Measurements from ENCODE around the gene CDH11. TPM values are rescaled to one million over a fixed set of nuclear protein-coding genes. Genes with fewer than 3 reads are reported as not detected.

The CDH11 gene
- total RNA-seq, 2 experiments from 2014 or later, result not detected

DNA sequence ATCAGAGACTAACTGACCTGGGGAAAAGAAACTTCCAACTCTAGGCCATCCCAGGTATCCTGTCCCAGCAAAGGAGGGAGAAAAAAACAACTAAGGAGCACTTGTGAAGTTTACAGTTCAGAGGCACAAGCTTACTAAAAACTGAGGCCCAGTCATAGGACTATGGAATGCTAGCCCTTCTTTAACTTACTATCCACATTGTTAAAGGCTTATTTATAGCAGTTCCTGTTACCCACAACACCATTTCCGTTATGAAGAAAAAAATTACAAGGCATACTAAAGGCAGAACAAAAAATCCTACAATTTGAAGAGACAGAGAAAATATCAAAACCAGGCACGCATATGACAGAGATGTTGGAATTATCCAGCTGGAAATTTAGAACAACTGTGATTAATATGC is 159.1 kb downstream of the CDH11 start:
- CTCF ChIA-PET, result no interaction called here
- Mint-ChIP-seq H3K9me3 (ENCODE audit: low read depth) (no peaks in the 10 kb centered on the region), H3K4me3 (no peak overlapping the region), H3K36me3 (ENCODE audit: low read depth) (no peaks in the 10 kb centered on the region), H3K27ac (no peak overlapping the region), H3K4me1 (no peaks in the 10 kb centered on the region), H3K27me3 (no peaks in the 10 kb centered on the region)
- no peak for DNase-seq
- POLR2A ChIA-PET, result no interaction called here
- intact Hi-C loops (cut with DNase I, micrococcal nuclease), result no loop called here
- no peak for ATAC-seq

- ATAC-seq, result no peak
- intact Hi-C loops (cut with DNase I, micrococcal nuclease), result no loop called here
- Mint-ChIP-seq H3K36me3 (ENCODE audit: low read depth) (no peaks in the 10 kb centered on the region), H3K27ac (no peak overlapping the region), H3K4me3 (no peak overlapping the region), H3K9me3 (ENCODE audit: low read depth) (no peaks in the 10 kb centered on the region), H3K27me3 (no peaks in the 10 kb centered on the region), H3K4me1 (no peaks in the 10 kb centered on the region)
- DNase-seq, result no peak
- POLR2A ChIA-PET, result no interaction called here
- CTCF ChIA-PET, result no interaction called here
These were observed 164.6 kb downstream of the CDH11 start for GRCh38 chr16:64957246-64957645.

GRCh38 chr16:64952177-64952576 is 169.7 kb downstream of the CDH11 start:
- Mint-ChIP-seq H3K27me3 (no peaks in the 10 kb centered on the region), H3K4me3 (no peak overlapping the region), H3K4me1 (no peaks in the 10 kb centered on the region), H3K9me3 (ENCODE audit: low read depth) (peaks cover 4% of the 10 kb centered on the region), H3K36me3 (ENCODE audit: low read depth) (no peaks in the 10 kb centered on the region), H3K27ac (no peak overlapping the region)
- DNase-seq (no peak), ATAC-seq (no peak)
- ChIA-PET POLR2A (no interaction called here), CTCF (no interaction called here)
- intact Hi-C loops (cut with DNase I, micrococcal nuclease), result no loop called here

- DNase-seq, result no peak
These were observed 170.7 kb downstream of the CDH11 start for GRCh38 chr16:64951193-64951592.

DNA sequence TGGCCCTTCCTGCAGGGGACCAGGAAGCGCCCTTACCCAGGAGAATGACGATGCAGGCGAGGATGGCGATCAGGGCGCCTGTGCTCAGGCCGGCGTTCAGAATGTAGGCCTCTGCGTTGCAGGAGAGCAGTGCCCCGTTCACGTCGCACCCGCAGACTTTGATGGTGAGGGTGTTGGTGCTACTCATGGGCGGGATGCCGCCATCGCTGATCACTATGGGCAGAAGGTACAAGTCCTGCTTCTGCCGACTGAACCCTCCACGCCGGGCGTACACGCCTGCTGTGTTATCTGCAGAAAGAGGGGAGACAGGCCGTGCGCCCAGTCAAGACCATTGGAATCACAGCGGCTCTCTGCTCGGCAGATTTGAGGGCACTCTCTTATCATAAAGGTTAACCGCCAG is 171.1 kb downstream of the CDH11 start:
- Mint-ChIP-seq H3K4me3 (no peak overlapping the region), H3K9me3 (ENCODE audit: low read depth) (peaks cover 7% of the 10 kb centered on the region), H3K4me1 (no peaks in the 10 kb centered on the region), H3K27me3 (no peaks in the 10 kb centered on the region), H3K36me3 (ENCODE audit: low read depth) (no peaks in the 10 kb centered on the region), H3K27ac (no peak overlapping the region)
- intact Hi-C loops (cut with DNase I, micrococcal nuclease), result no loop called here
- ChIA-PET POLR2A (no interaction called here), CTCF (no interaction called here)
- DNase-seq (no peak), ATAC-seq (no peak)

More at GRCh38 chr16:64951193-64951592, 170.7 kb downstream of the CDH11 start:
- no peak overlapping the region for H3K27ac Mint-ChIP-seq
- POLR2A ChIA-PET, result no interaction called here
- no peak overlapping the region for H3K4me3 Mint-ChIP-seq
- no peaks in the 10 kb centered on the region for H3K27me3 Mint-ChIP-seq
- H3K9me3 Mint-ChIP-seq (ENCODE audit: low read depth), result peaks cover 4% of the 10 kb centered on the region
- CTCF ChIA-PET, result no interaction called here
- H3K4me1 Mint-ChIP-seq, result no peaks in the 10 kb centered on the region
- intact Hi-C loops (cut with DNase I, micrococcal nuclease), result no loop called here
- H3K36me3 Mint-ChIP-seq (ENCODE audit: low read depth), result no peaks in the 10 kb centered on the region
- no peak for ATAC-seq

GRCh38 chr16:64950262-64950661 is 171.6 kb downstream of the CDH11 start:
- CTCF ChIA-PET, result no interaction called here
- no peak overlapping the region for H3K27ac Mint-ChIP-seq
- no peaks in the 10 kb centered on the region for H3K36me3 Mint-ChIP-seq (ENCODE audit: low read depth)
- ATAC-seq, result no peak
- POLR2A ChIA-PET, result no interaction called here
- H3K4me3 Mint-ChIP-seq, result no peak overlapping the region
- intact Hi-C loops (cut with DNase I, micrococcal nuclease), result no loop called here
- H3K9me3 Mint-ChIP-seq (ENCODE audit: low read depth), result peaks cover 7% of the 10 kb centered on the region
- no peaks in the 10 kb centered on the region for H3K4me1 Mint-ChIP-seq
- no peak for DNase-seq
- H3K27me3 Mint-ChIP-seq, result no peaks in the 10 kb centered on the region

- Mint-ChIP-seq H3K27me3 (no peaks in the 10 kb centered on the region), H3K9me3 (ENCODE audit: low read depth) (peaks cover 18% of the 10 kb centered on the region), H3K27ac (no peak overlapping the region), H3K4me1 (no peaks in the 10 kb centered on the region), H3K4me3 (no peak overlapping the region), H3K36me3 (ENCODE audit: low read depth) (no peaks in the 10 kb centered on the region)
- ChIA-PET CTCF (no interaction called here), POLR2A (no interaction called here)
- ATAC-seq, result no peak
- DNase-seq, result no peak
- intact Hi-C loops (cut with DNase I, micrococcal nuclease), result no loop called here
These were observed 173.8 kb downstream of the CDH11 start for GRCh38 chr16:64948056-64948455.

DNA sequence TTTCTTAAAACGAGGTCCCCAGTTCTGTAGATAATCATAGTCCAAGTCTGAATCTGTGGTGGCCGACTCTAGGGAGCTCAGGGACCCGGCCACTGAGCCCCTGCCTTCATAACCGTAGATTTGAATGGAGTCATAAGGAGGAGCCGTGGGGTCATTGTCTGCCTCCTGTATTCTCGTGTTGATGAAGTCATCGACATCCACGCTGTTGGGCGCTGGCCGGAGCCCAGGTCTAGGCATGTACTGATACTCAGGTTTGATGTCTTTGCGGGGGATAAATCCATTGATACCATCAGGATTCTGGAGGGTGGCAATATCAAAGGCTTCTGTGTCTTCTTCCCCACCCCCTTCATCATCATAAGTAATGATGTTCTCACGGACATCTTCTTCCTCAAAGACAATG is 174.2 kb downstream of the CDH11 start:
- Mint-ChIP-seq H3K4me3 (no peak overlapping the region), H3K27ac (no peak overlapping the region), H3K27me3 (no peaks in the 10 kb centered on the region), H3K4me1 (no peaks in the 10 kb centered on the region), H3K36me3 (ENCODE audit: low read depth) (no peaks in the 10 kb centered on the region), H3K9me3 (ENCODE audit: low read depth) (peaks cover 18% of the 10 kb centered on the region)
- CTCF ChIA-PET, result no interaction called here
- ATAC-seq (no peak), DNase-seq (no peak)
- intact Hi-C loops (cut with DNase I, micrococcal nuclease), result no loop called here
- POLR2A ChIA-PET, result no interaction called here

DNA sequence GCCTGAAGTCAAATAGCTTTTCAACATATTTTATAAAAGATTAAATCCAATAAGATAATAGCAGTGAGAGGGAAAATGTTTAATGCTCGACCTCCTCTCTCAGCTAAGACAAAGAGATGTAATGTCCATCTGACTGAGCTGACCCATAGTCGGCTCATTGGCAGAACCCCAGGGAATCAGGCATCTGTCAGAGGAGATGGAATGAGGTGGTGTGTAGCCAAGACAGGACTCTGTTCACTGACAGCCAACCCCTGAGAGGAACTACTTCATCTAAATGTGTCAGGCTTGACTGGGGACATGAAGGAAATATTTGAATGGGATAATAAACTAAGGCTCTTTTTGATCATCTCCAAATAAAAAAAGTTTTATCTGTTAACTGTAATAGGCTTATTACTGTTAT is 188.0 kb downstream of the CDH11 start:
- ChIA-PET POLR2A (no interaction called here), CTCF (interaction anchor here (0.6 kb wide), 2 partner anchors 90 to 1860 kb away, joined by 3 to 4 read pairs; no protein-coding TSS in a partner anchor)
- no peak for DNase-seq
- no peak overlapping the region for H3K27ac Mint-ChIP-seq
- intact Hi-C loops (cut with DNase I, micrococcal nuclease), result no loop called here
- peaks cover 4% of the 10 kb centered on the region for H3K9me3 Mint-ChIP-seq (ENCODE audit: low read depth)
- no peaks in the 10 kb centered on the region for H3K36me3 Mint-ChIP-seq (ENCODE audit: low read depth)
- no peaks in the 10 kb centered on the region for H3K4me1 Mint-ChIP-seq
- no peak overlapping the region for H3K4me3 Mint-ChIP-seq
- ATAC-seq, result no peak
- H3K27me3 Mint-ChIP-seq, result no peaks in the 10 kb centered on the region

DNA sequence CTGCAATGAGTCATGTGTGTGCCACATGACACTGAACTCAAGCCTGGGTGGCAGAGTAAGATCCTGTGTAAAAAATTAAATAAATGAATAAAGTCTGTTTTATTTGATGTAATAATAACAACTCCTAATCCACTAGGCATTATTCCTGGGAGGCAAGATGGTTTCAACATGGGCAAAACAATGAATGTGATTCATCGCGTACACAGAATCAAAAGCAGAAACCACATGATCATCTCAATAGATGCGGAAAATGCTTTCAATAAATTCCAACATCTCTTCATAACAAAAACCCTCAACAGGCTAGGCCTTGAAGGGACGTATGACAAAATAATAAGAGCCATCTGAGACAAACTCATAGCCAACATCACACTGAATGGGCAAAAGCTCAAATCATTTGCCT is 195.4 kb downstream of the CDH11 start:
- Mint-ChIP-seq H3K4me1 (no peaks in the 10 kb centered on the region), H3K4me3 (no peak overlapping the region), H3K9me3 (ENCODE audit: low read depth) (peaks cover 17% of the 10 kb centered on the region), H3K27ac (no peak overlapping the region), H3K36me3 (ENCODE audit: low read depth) (no peaks in the 10 kb centered on the region), H3K27me3 (no peaks in the 10 kb centered on the region)
- CTCF ChIA-PET, result no interaction called here
- ATAC-seq (no peak), DNase-seq (no peak)
- intact Hi-C loops (cut with DNase I, micrococcal nuclease), result no loop called here
- POLR2A ChIA-PET, result no interaction called here

DNA sequence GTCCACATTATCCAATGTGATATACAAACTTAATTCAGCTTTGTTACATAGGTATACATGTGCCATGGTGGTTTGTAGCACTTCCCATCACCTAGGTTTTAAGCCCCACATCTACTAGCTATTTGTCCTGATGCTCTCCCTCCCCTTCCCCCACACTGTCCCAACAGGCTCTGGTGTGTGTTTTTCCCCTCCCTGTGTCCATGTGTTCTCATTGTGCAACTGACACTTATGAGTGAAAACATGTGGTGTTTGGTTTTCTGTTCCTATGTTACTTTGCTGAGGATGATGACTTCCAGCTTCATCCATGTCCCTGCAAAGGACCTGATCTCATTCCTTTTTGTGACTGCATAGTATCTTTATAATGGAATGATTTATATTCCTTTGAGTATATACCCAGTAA is 196.7 kb downstream of the CDH11 start:
- peaks cover 13% of the 10 kb centered on the region for H3K9me3 Mint-ChIP-seq (ENCODE audit: low read depth)
- POLR2A ChIA-PET, result no interaction called here
- no peaks in the 10 kb centered on the region for H3K27me3 Mint-ChIP-seq

DNA sequence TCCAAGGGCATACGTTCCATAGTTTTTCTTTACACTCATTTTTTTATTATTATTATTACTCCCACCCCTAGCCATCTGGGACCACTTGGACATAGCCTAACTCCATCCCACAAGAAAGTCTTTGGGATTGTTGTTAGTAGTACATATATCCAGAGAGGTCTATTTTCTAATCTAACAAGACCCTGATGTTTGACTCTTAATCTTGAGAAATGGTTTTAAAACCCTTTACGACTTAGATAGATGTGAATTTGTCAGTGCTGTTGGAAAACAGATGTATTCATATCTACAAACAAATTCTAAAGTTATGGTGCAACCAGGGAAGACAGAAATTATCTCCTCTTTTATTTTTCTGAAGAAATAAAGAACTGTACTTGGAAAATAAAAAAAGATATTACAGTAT is 197.8 kb downstream of the CDH11 start:
- Mint-ChIP-seq H3K27ac (no peak overlapping the region), H3K9me3 (ENCODE audit: low read depth) (peaks cover 13% of the 10 kb centered on the region), H3K27me3 (no peaks in the 10 kb centered on the region), H3K4me1 (no peaks in the 10 kb centered on the region), H3K4me3 (no peak overlapping the region), H3K36me3 (ENCODE audit: low read depth) (no peaks in the 10 kb centered on the region)
- no peak for DNase-seq
- intact Hi-C loops (cut with DNase I, micrococcal nuclease), result no loop called here
- POLR2A ChIA-PET, result no interaction called here
- CTCF ChIA-PET, result no interaction called here
- ATAC-seq, result no peak

More for the DNA sequence above, 196.7 kb downstream of the CDH11 start:
- intact Hi-C loops (cut with DNase I, micrococcal nuclease), result no loop called here
- no peaks in the 10 kb centered on the region for H3K36me3 Mint-ChIP-seq (ENCODE audit: low read depth)
- H3K4me1 Mint-ChIP-seq, result no peaks in the 10 kb centered on the region
- CTCF ChIA-PET, result no interaction called here
- H3K27ac Mint-ChIP-seq, result no peak overlapping the region
- H3K4me3 Mint-ChIP-seq, result no peak overlapping the region
- DNase-seq (no peak), ATAC-seq (no peak)

- Mint-ChIP-seq H3K9me3 (ENCODE audit: low read depth) (peaks cover 2% of the 10 kb centered on the region), H3K27ac (no peak overlapping the region), H3K4me1 (no peaks in the 10 kb centered on the region), H3K27me3 (no peaks in the 10 kb centered on the region), H3K36me3 (ENCODE audit: low read depth) (no peaks in the 10 kb centered on the region), H3K4me3 (no peak overlapping the region)
- CTCF ChIA-PET, result no interaction called here
- intact Hi-C loops (cut with DNase I, micrococcal nuclease), result no loop called here
- ATAC-seq (no peak), DNase-seq (no peak)
- POLR2A ChIA-PET, result no interaction called here
These were observed 201.8 kb downstream of the CDH11 start for GRCh38 chr16:64919929-64920607.

All from activated CD4-positive, alpha-beta T cell treated with anti-CD3 and anti-CD28 coated beads for 36 hours (primary cell).